Measurements from ENCODE around the gene TMCC2.

The TMCC2 gene

GRCh38 chr1:205239078-205239477, 11.3 kb downstream of the TMCC2 start:
- no peak for DNase-seq (ENCODE audit: low read depth in 2 of 2)

- no peak for DNase-seq (ENCODE audit: low read depth in 2 of 2)
Observed at GRCh38 chr1:205240118-205240517, 12.4 kb downstream of the TMCC2 start.

GRCh38 chr1:205240569-205240968, 12.8 kb downstream of the TMCC2 start:
- no peak for DNase-seq (ENCODE audit: low read depth in 2 of 2)

GRCh38 chr1:205241366-205242030, 13.8 kb downstream of the TMCC2 start:
- no peak for DNase-seq (ENCODE audit: low read depth in 2 of 2)

GRCh38 chr1:205243350-205244191, 15.8 kb downstream of the TMCC2 start:
- DNase-seq (ENCODE audit: low read depth in 2 of 2), result no peak

GRCh38 chr1:205244384-205244783, 16.6 kb downstream of the TMCC2 start:
- DNase-seq (ENCODE audit: low read depth in 2 of 2), result no peak

GRCh38 chr1:205245096-205245495, 17.4 kb downstream of the TMCC2 start:
- no peak for DNase-seq (ENCODE audit: low read depth in 2 of 2)

- no peak for DNase-seq (ENCODE audit: low read depth in 2 of 2)
Observed at GRCh38 chr1:205246351-205247119, 18.8 kb downstream of the TMCC2 start.

GRCh38 chr1:205247130-205247921, 19.6 kb downstream of the TMCC2 start:
- no peak for DNase-seq (ENCODE audit: low read depth in 2 of 2)

- DNase-seq (ENCODE audit: low read depth in 2 of 2), result no peak
Observed at GRCh38 chr1:205248793-205249601, 21.3 kb downstream of the TMCC2 start.

GRCh38 chr1:205249651-205250050, 21.9 kb downstream of the TMCC2 start:
- no peak for DNase-seq (ENCODE audit: low read depth in 2 of 2)

GRCh38 chr1:205250699-205251098, 23.0 kb downstream of the TMCC2 start:
- DNase-seq (ENCODE audit: low read depth in 2 of 2), result no peak

- DNase-seq (ENCODE audit: low read depth in 2 of 2), result no peak
Observed at GRCh38 chr1:205251576-205251975, 23.8 kb downstream of the TMCC2 start.

GRCh38 chr1:205255941-205256780, 28.4 kb downstream of the TMCC2 start:
- DNase-seq (ENCODE audit: low read depth in 2 of 2), result peak; percentile 70 to 89

- no peak for DNase-seq (ENCODE audit: low read depth in 2 of 2)
Observed at GRCh38 chr1:205256951-205257625, 29.3 kb downstream of the TMCC2 start.

- no peak for DNase-seq (ENCODE audit: low read depth in 2 of 2)
Observed at GRCh38 chr1:205257735-205258134, 30.0 kb downstream of the TMCC2 start.

- no peak for DNase-seq (ENCODE audit: low read depth in 2 of 2)
Observed at GRCh38 chr1:205258261-205258691, 30.5 kb downstream of the TMCC2 start.

- no peak for DNase-seq (ENCODE audit: low read depth in 2 of 2)
Observed at GRCh38 chr1:205258719-205259118, 31.0 kb downstream of the TMCC2 start.

- DNase-seq (ENCODE audit: low read depth in 2 of 2), result no peak
Observed at GRCh38 chr1:205259324-205259832, 31.6 kb downstream of the TMCC2 start.
